DND-41 (cell line): Measurements from ENCODE around the gene INPP5F.

ENCODE experiments used
- ATAC-seq: fragments of 200-7000 bp; cut with Tn5 transposase; 3 replicates; pipeline ENCODE4 v1.9.1; 2021; ENCODE audit warnings: low read depth; ENCODE audit not compliant: insufficient read depth
- DNase-seq: peaks from one replicate; pipeline ENCODE4 v3.0.0-alpha.2; 2020
- H2AFZ ChIP-seq: 2 replicates; pipeline ENCODE4 v1.6.0; 2012; ENCODE audit warnings: low read depth, low read length
- H3K27ac ChIP-seq: 2 replicates; pipeline ENCODE4 v1.5.1; 2012; ENCODE audit warnings: low read length, inconsistent platforms
- H3K27me3 ChIP-seq: fragments of 200-600 bp; sonication (generic); 2 replicates; pipeline ENCODE4 v1.6.0; 2012; ENCODE audit warnings: low read length, mild to moderate bottlenecking, inconsistent platforms; ENCODE audit not compliant: insufficient read depth, poor library complexity
- H3K36me3 ChIP-seq: 2 replicates; pipeline ENCODE4 v1.5.1; 2012; ENCODE audit warnings: low read length, inconsistent platforms; ENCODE audit not compliant: insufficient read depth
- H3K4me1 ChIP-seq: 2 replicates; pipeline ENCODE4 v1.5.1; 2012; ENCODE audit warnings: mild to moderate bottlenecking, low read length; ENCODE audit not compliant: insufficient read depth
- H3K4me2 ChIP-seq: 2 replicates; pipeline ENCODE4 v1.6.0; 2012; ENCODE audit warnings: mild to moderate bottlenecking, moderate library complexity, low read length, inconsistent platforms; ENCODE audit not compliant: insufficient read depth
- H3K4me3 ChIP-seq, 2 experiments: fragments of 200-600 bp in 1 of 2; shearing (Covaris generic) in 1 of 2; 2 replicates each; pipeline ENCODE4 v1.5.1; 2012 to 2016; ENCODE audit warnings: inconsistent platforms in 2 of 2, low read length in 2 of 2, mild to moderate bottlenecking in 2 of 2, low read depth in 1 of 2, moderate library complexity in 1 of 2
- H3K79me2 ChIP-seq: 2 replicates; pipeline ENCODE4 v1.6.0; 2012; ENCODE audit warnings: low read length, inconsistent platforms; ENCODE audit not compliant: insufficient read depth
- H3K9ac ChIP-seq: 2 replicates; pipeline ENCODE4 v1.6.0; 2012; ENCODE audit warnings: low read depth, mild to moderate bottlenecking, inconsistent platforms, low read length, moderate library complexity
- H3K9me3 ChIP-seq: 2 replicates; pipeline ENCODE4 v1.5.1; 2012; ENCODE audit warnings: low read length, moderate library complexity, mild to moderate bottlenecking, inconsistent platforms; ENCODE audit not compliant: insufficient read depth, severe bottlenecking
- H4K20me1 ChIP-seq: 2 replicates; pipeline ENCODE4 v1.6.0; 2012; ENCODE audit warnings: low read length; ENCODE audit not compliant: insufficient read depth
- CTCF ChIP-seq: IDR thresholded peaks from 2 replicates; pipeline ENCODE4 v1.5.1; 2012; ENCODE audit warnings: borderline replicate concordance, low read length, moderate library complexity, mild to moderate bottlenecking; ENCODE audit not compliant: poor library complexity, severe bottlenecking; ENCODE audit errors: extremely low read depth
- EZH2 ChIP-seq: IDR thresholded peaks from 3 replicates; pipeline ENCODE4 v1.6.1; 2012; ENCODE audit warnings: borderline replicate concordance, low read depth, mild to moderate bottlenecking, moderate library complexity, low read length, inconsistent platforms; ENCODE audit not compliant: severe bottlenecking

INPP5F gene

GRCh38 chr10:119862524-119862923, 136.7 kb downstream of the INPP5F start:
- H3K4me1 ChIP-seq = no peaks in the 10 kb centered on the region; the same call in 1 of the 2 replicates
- no peak for TF ChIP-seq CTCF
- no peak for TF ChIP-seq EZH2
- peaks cover 89% of the 10 kb centered on the region for H4K20me1 ChIP-seq
- H3K79me2 ChIP-seq = peaks cover 100% of the 10 kb centered on the region
- H3K27ac ChIP-seq = no peak overlapping the region
- ATAC-seq (no peak), DNase-seq (no peak)
- H3K4me2 ChIP-seq = no peak overlapping the region; the same call in 1 of the 2 replicates
- H3K9ac ChIP-seq = no peak overlapping the region
- H2AFZ ChIP-seq = no peak overlapping the region
- peaks cover 52% of the 10 kb centered on the region for H3K36me3 ChIP-seq
- H3K27me3 ChIP-seq = no peaks in the 10 kb centered on the region
- H3K4me3 ChIP-seq = no peak overlapping the region
- H3K9me3 ChIP-seq = peaks cover 12% of the 10 kb centered on the region

DNA sequence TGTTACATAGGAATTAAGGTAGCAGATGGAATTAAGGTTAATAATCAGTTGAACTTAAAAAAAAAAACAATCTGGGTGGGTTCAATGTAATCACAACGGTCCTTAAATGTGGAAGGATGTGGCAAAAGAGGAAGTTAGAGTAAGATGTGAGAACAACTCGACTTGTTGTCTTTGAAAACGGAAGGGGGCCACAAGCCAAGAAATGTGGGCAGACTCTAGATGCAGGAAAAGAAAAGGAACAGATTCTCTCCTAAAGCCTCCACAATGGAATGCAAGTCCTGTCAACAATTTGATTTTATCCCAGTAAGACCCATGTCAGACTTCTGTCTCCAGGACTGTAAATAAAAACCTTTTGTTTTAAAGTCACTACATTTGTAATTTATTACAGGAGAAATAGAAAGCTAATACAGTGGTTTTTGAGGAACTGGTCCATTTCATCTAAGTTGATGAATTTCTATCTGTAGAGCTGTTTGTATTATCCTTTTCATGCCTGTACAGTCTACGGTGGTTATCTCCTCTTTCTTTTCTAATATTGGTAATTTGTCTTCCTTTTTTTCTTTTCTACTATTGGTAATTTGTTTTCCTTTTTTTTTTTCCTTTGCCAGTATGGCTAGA, 138.2 kb downstream of the INPP5F start:
- Histone ChIP-seq H3K27ac (no peak overlapping the region), H3K9ac (no peak overlapping the region), H3K27me3 (no peaks in the 10 kb centered on the region), H3K4me1 (peaks cover 9% of the 10 kb centered on the region), H3K4me2 (no peak overlapping the region), H3K79me2 (peaks cover 100% of the 10 kb centered on the region), H2AFZ (no peak overlapping the region), H3K9me3 (peaks cover 12% of the 10 kb centered on the region), H3K36me3 (peaks cover 43% of the 10 kb centered on the region), H3K4me3 (no peak overlapping the region), H4K20me1 (peaks cover 89% of the 10 kb centered on the region)
- TF ChIP-seq CTCF = no peak
- no peak for TF ChIP-seq EZH2
- DNase-seq (no peak), ATAC-seq (no peak)

DNA sequence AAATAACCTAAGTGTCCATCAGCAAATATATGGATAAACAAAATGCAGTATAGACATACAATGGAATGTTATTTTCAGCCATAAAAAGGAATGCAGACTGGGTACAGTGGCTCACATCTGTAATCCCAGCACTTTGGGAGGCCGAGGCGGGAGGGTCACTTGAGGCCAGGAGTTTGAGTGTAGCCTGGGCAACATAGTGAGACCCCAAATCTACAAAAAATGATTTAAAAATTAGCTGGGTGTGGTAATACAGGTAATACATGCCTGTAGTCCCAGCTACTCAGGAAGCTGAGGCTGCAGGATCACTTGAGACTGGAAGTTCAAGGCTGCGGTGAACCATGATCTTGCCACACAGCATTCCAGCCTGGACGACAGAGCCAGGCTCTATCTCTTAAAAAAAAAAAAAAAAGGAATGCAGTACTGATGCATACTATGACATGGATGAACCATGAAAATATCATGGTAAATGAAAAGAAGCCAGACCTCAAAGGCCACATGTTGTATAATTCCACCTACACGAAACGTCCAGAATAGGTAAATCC, 139.9 kb downstream of the INPP5F start:
- TF ChIP-seq EZH2 (no peak), CTCF (no peak)
- Histone ChIP-seq H3K36me3 (peaks cover 41% of the 10 kb centered on the region), H3K27ac (no peak overlapping the region), H3K4me3 (no peak overlapping the region), H2AFZ (no peak overlapping the region), H3K9me3 (peaks cover 12% of the 10 kb centered on the region), H3K9ac (no peak overlapping the region), H3K4me2 (no peak overlapping the region), H4K20me1 (peaks cover 90% of the 10 kb centered on the region), H3K27me3 (no peaks in the 10 kb centered on the region), H3K4me1 (peaks cover 23% of the 10 kb centered on the region), H3K79me2 (peaks cover 100% of the 10 kb centered on the region)
- DNase-seq (no peak), ATAC-seq (no peak)
